ENCODE measurements around the gene ZNF837. TPM values are rescaled to one million over a fixed set of nuclear protein-coding genes. Genes with fewer than 3 reads are reported as not detected.

Gene ZNF837
- total and polyA plus RNA-seq, 5 donors from 2014 or later, result 1.1 to 7.7 (median 3.2) TPM

- H3K9me3 Mint-ChIP-seq, result no peaks in the 10 kb centered on the region
- H3K27me3 ChIP-seq (ENCODE audit: control insufficient read depth, insufficient read depth, low read length), result no peaks in the 10 kb centered on the region
- no peak overlapping the region for H3K4me3 Mint-ChIP-seq
- peaks cover 22% of the 10 kb centered on the region for H3K4me1 ChIP-seq (ENCODE audit: control insufficient read depth, insufficient read depth, low read length, poor library complexity, severe bottlenecking)
- H3K36me3 Mint-ChIP-seq, result peaks cover 4% of the 10 kb centered on the region
- peak overlapping the region; percentile 81 for H3K4me3 ChIP-seq (ENCODE audit: low read depth, low read length)
- no peaks in the 10 kb centered on the region for H3K36me3 ChIP-seq (ENCODE audit: control insufficient read depth, insufficient read depth, low read length)
- no peaks in the 10 kb centered on the region for H3K27me3 Mint-ChIP-seq
- H3K27ac ChIP-seq (ENCODE audit: insufficient read depth, low read length, poor library complexity, severe bottlenecking), result peak overlapping the region; percentile 64
- no peaks in the 10 kb centered on the region for H3K9me3 ChIP-seq (ENCODE audit: control insufficient read depth in 2 of 2, low read length in 2 of 2)
- no peak overlapping the region for H3K27ac Mint-ChIP-seq
- peaks cover 0 to 7% (median 2%) of the 10 kb centered on the region in 4 donors for H3K4me1 Mint-ChIP-seq
- no peak for DNase-seq
- ATAC-seq (ENCODE audit: low read depth in 2 of 2), result peak; percentile 16 to 25
Observed at GRCh38 chr19:58326501-58326913, 54.3 kb downstream of the ZNF837 start.

GRCh38 chr19:58325311-58326022, 55.4 kb downstream of the ZNF837 start:
- Mint-ChIP-seq H3K9me3 (no peaks in the 10 kb centered on the region), H3K4me3 (no peak overlapping the region), H3K36me3 (peaks cover 4% of the 10 kb centered on the region), H3K27ac (no peak overlapping the region), H3K27me3 (no peaks in the 10 kb centered on the region), H3K4me1 (peaks cover 0 to 7% (median 2%) of the 10 kb centered on the region in 4 donors)
- DNase-seq (no peak), ATAC-seq (ENCODE audit: low read depth in 2 of 2) (no peak)
- H3K27me3 ChIP-seq (ENCODE audit: control insufficient read depth, insufficient read depth, low read length), result no peaks in the 10 kb centered on the region
- peak overlapping the region; percentile 26 for H3K4me3 ChIP-seq (ENCODE audit: low read depth, low read length)
- H3K27ac ChIP-seq (ENCODE audit: insufficient read depth, low read length, poor library complexity, severe bottlenecking), result no peak overlapping the region
- H3K36me3 ChIP-seq (ENCODE audit: control insufficient read depth, insufficient read depth, low read length), result no peaks in the 10 kb centered on the region
- H3K9me3 ChIP-seq (ENCODE audit: control insufficient read depth in 2 of 2, low read length in 2 of 2), result no peaks in the 10 kb centered on the region
- peaks cover 22% of the 10 kb centered on the region for H3K4me1 ChIP-seq (ENCODE audit: control insufficient read depth, insufficient read depth, low read length, poor library complexity, severe bottlenecking)

GRCh38 chr19:58319241-58319640, 61.6 kb downstream of the ZNF837 start:
- H3K4me3 ChIP-seq (ENCODE audit: low read depth, low read length), result no peak overlapping the region
- Mint-ChIP-seq H3K4me3 (no peak overlapping the region), H3K36me3 (peaks cover 15% of the 10 kb centered on the region), H3K4me1 (peaks cover 0 to 5% (median 2%) of the 10 kb centered on the region in 4 donors), H3K27me3 (no peaks in the 10 kb centered on the region), H3K27ac (peak overlapping the region in 1 of 3 donors; percentile 56), H3K9me3 (peaks cover 0 to 1% (median 0%) of the 10 kb centered on the region in 7 donors)
- peaks cover 17% of the 10 kb centered on the region for H3K36me3 ChIP-seq (ENCODE audit: control insufficient read depth, insufficient read depth, low read length)
- H3K27ac ChIP-seq (ENCODE audit: insufficient read depth, low read length, poor library complexity, severe bottlenecking), result no peak overlapping the region
- H3K4me1 ChIP-seq (ENCODE audit: control insufficient read depth, insufficient read depth, low read length, poor library complexity, severe bottlenecking), result no peaks in the 10 kb centered on the region
- DNase-seq (no peak), ATAC-seq (ENCODE audit: low read depth in 2 of 2) (no peak)
- H3K27me3 ChIP-seq (ENCODE audit: control insufficient read depth, insufficient read depth, low read length), result no peaks in the 10 kb centered on the region
- H3K9me3 ChIP-seq (ENCODE audit: control insufficient read depth in 2 of 2, low read length in 2 of 2), result no peaks in the 10 kb centered on the region

GRCh38 chr19:58318297-58318696, 62.5 kb downstream of the ZNF837 start:
- Mint-ChIP-seq H3K4me1 (peaks cover 0 to 5% (median under 1%) of the 10 kb centered on the region in 4 donors), H3K27ac (no peak overlapping the region), H3K27me3 (no peaks in the 10 kb centered on the region), H3K36me3 (peaks cover 18% of the 10 kb centered on the region), H3K9me3 (peaks cover 0 to 2% (median 0%) of the 10 kb centered on the region in 7 donors), H3K4me3 (no peak overlapping the region)
- no peaks in the 10 kb centered on the region for H3K27me3 ChIP-seq (ENCODE audit: control insufficient read depth, insufficient read depth, low read length)
- ATAC-seq (ENCODE audit: low read depth in 2 of 2) (no peak), DNase-seq (no peak)
- no peak overlapping the region for H3K4me3 ChIP-seq (ENCODE audit: low read depth, low read length)
- H3K36me3 ChIP-seq (ENCODE audit: control insufficient read depth, insufficient read depth, low read length), result peaks cover 26% of the 10 kb centered on the region
- peaks cover 0 to 2% of the 10 kb centered on the region in 2 experiments for H3K9me3 ChIP-seq (ENCODE audit: control insufficient read depth in 2 of 2, low read length in 2 of 2)
- no peaks in the 10 kb centered on the region for H3K4me1 ChIP-seq (ENCODE audit: control insufficient read depth, insufficient read depth, low read length, poor library complexity, severe bottlenecking)
- no peak overlapping the region for H3K27ac ChIP-seq (ENCODE audit: insufficient read depth, low read length, poor library complexity, severe bottlenecking)

Other genes with a start within 250 kb of the ZNF837 start
- 9.2 TPM for gene ZNF329, start 230.2 kb downstream of the ZNF837 start, total RNA-seq
- 1 to 10 TPM; 2.9 to 9.4 (median 4.8) TPM for gene ZNF329, start 230.2 kb downstream of the ZNF837 start, polyA plus RNA-seq
- 32.8 TPM for gene ZNF274, start 198.0 kb downstream of the ZNF837 start, total RNA-seq
- gene ZNF274, start 198.0 kb downstream of the ZNF837 start, polyA plus RNA-seq, result 10 to 100 TPM; 31.8 to 45.1 (median 38.2) TPM
- 11.6 TPM for gene ZNF544, start 152.1 kb downstream of the ZNF837 start, total RNA-seq
- 10 to 100 TPM; 16.2 to 20.8 (median 19.2) TPM for gene ZNF544, start 152.1 kb downstream of the ZNF837 start, polyA plus RNA-seq
- gene ZNF8, start 102.1 kb downstream of the ZNF837 start, total RNA-seq, result 6.7 TPM
- under 1 TPM; 0.33 to 0.87 (median 0.61) TPM for gene ZNF8, start 102.1 kb downstream of the ZNF837 start, polyA plus RNA-seq
- gene ERVK3-1, start 75.7 kb downstream of the ZNF837 start, total RNA-seq, result 117 TPM
- gene ERVK3-1, start 75.7 kb downstream of the ZNF837 start, polyA plus RNA-seq, result 10 to 100 TPM; 65.9 to 85.8 (median 77.4) TPM
- 2.1 TPM for gene ZSCAN22, start 54.0 kb downstream of the ZNF837 start, total RNA-seq
- gene ZSCAN22, start 54.0 kb downstream of the ZNF837 start, polyA plus RNA-seq, result 1 to 10 TPM in 2 of 4 donors, under 1 TPM in 2; 0.31 to 2.6 (median 1.3) TPM
- 11.8 TPM for gene A1BG, start 27.5 kb downstream of the ZNF837 start, total RNA-seq
- 10 to 100 TPM; 32.0 to 53.7 (median 39.8) TPM for gene A1BG, start 27.5 kb downstream of the ZNF837 start, polyA plus RNA-seq
- gene ZNF497, start 18.3 kb downstream of the ZNF837 start, total RNA-seq, result 0.27 TPM
- under 1 TPM; 0.34 to 0.79 (median 0.41) TPM for gene ZNF497, start 18.3 kb downstream of the ZNF837 start, polyA plus RNA-seq
- 747 TPM for gene RPS5, start 6.2 kb upstream of the ZNF837 start, total RNA-seq
- gene RPS5, start 6.2 kb upstream of the ZNF837 start, polyA plus RNA-seq, result 1,000 to 10,000 TPM in 3 of 4 donors, 100 to 1,000 TPM in 1; 916 to 1,786 (median 1,426) TPM
- gene RNF225, start 14.6 kb upstream of the ZNF837 start, total RNA-seq, result 0.39 TPM
- not detected for gene RNF225, start 14.6 kb upstream of the ZNF837 start, polyA plus RNA-seq
- 1.7 TPM for gene ZNF584, start 27.6 kb upstream of the ZNF837 start, total RNA-seq
- gene ZNF584, start 27.6 kb upstream of the ZNF837 start, polyA plus RNA-seq, result 1 to 10 TPM; 5.4 to 8.8 (median 5.8) TPM
- 1.2 TPM for gene ZNF132, start 59.1 kb upstream of the ZNF837 start, total RNA-seq
- 1 to 10 TPM in 1 of 4 donors, under 1 TPM in 3; 0.76 to 2.0 (median 0.96) TPM for gene ZNF132, start 59.1 kb upstream of the ZNF837 start, polyA plus RNA-seq
- gene ZNF324B, start 70.6 kb upstream of the ZNF837 start, total RNA-seq, result 6.5 TPM
- gene ZNF324B, start 70.6 kb upstream of the ZNF837 start, polyA plus RNA-seq, result 1 to 10 TPM in 1 of 4 donors, under 1 TPM in 3; 0.81 to 1.4 (median 0.90) TPM
- 15.1 TPM for gene ZNF324, start 86.0 kb upstream of the ZNF837 start, total RNA-seq
- 10 to 100 TPM in 2 of 4 donors, 1 to 10 TPM in 2; 5.3 to 12.7 (median 10.2) TPM for gene ZNF324, start 86.0 kb upstream of the ZNF837 start, polyA plus RNA-seq
- gene ZNF446, start 95.3 kb upstream of the ZNF837 start, total RNA-seq, result 10.5 TPM
- 1 to 10 TPM; 1.7 to 5.2 (median 3.8) TPM for gene ZNF446, start 95.3 kb upstream of the ZNF837 start, polyA plus RNA-seq
- 5.5 TPM for gene SLC27A5, start 131.0 kb upstream of the ZNF837 start, total RNA-seq
- gene SLC27A5, start 131.0 kb upstream of the ZNF837 start, polyA plus RNA-seq, result 10 to 100 TPM; 14.4 to 26.7 (median 20.4) TPM
- 8.0 TPM for gene ZBTB45, start 138.8 kb upstream of the ZNF837 start, total RNA-seq
- 1 to 10 TPM; 4.2 to 5.7 (median 4.9) TPM for gene ZBTB45, start 138.8 kb upstream of the ZNF837 start, polyA plus RNA-seq
- gene TRIM28, start 163.0 kb upstream of the ZNF837 start, total RNA-seq, result 379 TPM
- gene TRIM28, start 163.0 kb upstream of the ZNF837 start, polyA plus RNA-seq, result 10 to 100 TPM; 34.5 to 52.4 (median 44.0) TPM
- 83.1 TPM for gene CHMP2A, start 174.1 kb upstream of the ZNF837 start, total RNA-seq
- 100 to 1,000 TPM; 210 to 273 (median 240) TPM for gene CHMP2A, start 174.1 kb upstream of the ZNF837 start, polyA plus RNA-seq
- gene UBE2M, start 177.6 kb upstream of the ZNF837 start, total RNA-seq, result 50.2 TPM
- 10 to 100 TPM in 2 of 4 donors, 1 to 10 TPM in 2; 8.7 to 17.2 (median 12.9) TPM for gene UBE2M, start 177.6 kb upstream of the ZNF837 start, polyA plus RNA-seq
- gene MZF1, start 192.3 kb upstream of the ZNF837 start, total RNA-seq, result 15.6 TPM
- gene MZF1, start 192.3 kb upstream of the ZNF837 start, polyA plus RNA-seq, result 1 to 10 TPM; 7.4 to 8.9 (median 7.9) TPM